GM21381 (cell line): ENCODE results near the gene NUBP2.

Source experiments
- ATAC-seq: cut with Tn5 transposase; IDR thresholded peaks from one replicate; pipeline ENCODE4 v1.9.1; 2021; ENCODE audit warnings: mild to moderate bottlenecking, moderate library complexity; ENCODE audit not compliant: unreplicated experiment

NUBP2 gene

GRCh38 chr16:1800701-1801100, 17.9 kb downstream of the NUBP2 start:
- no peak for ATAC-seq

- no peak for ATAC-seq
Observed at GRCh38 chr16:1807626-1808025, 24.9 kb downstream of the NUBP2 start.

DNA sequence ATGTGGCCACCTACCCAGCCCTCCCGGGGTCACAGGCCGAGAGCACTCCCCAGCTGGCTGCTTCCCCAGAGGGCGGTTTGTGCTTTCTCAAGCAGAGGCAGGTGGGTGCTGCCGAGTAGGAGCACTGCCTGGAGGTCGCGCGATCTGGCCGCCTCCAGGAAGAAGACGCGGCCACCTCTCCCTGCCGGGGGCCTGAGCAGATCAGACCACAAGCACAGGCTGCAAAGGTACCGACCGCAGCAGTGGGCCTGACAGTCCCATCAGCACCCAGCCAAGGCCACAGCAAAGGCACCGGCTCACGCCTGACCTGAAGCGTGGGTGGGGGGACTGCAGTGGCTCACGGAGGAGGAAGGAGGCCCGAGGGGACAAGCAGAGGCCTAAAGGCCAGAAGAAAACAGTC, 25.9 kb downstream of the NUBP2 start:
- no peak for ATAC-seq

DNA sequence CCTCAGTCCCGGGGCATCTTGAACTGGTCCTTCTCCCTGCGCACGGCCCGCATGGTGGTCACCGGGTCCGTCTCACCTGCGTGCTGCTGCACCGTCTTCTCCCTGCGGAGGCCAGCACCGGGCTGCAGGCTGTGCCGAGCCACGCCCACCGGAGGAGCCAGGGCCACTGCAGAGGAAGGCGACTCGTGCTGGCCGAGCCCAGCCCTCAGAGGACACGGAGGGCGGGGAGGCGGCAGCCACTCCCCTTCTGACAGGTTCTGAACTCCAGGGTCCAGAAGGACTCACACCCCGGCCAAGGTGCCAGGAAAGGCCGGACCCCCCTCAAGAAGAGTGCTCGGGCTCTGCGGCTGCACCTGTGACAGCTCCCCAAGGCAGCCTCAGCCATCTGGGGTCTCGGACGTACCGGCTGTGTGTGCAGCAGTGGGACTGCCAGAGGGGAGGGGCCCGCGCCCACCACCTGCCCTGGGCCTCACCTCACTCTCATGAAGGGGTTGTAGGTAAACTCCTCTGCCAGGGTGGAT, 26.6 kb downstream of the NUBP2 start:
- ATAC-seq: no peak

GRCh38 chr16:1810106-1810505, 27.3 kb downstream of the NUBP2 start:
- ATAC-seq: no peak

- no peak for ATAC-seq
Observed at GRCh38 chr16:1810536-1810935, 27.8 kb downstream of the NUBP2 start.

DNA sequence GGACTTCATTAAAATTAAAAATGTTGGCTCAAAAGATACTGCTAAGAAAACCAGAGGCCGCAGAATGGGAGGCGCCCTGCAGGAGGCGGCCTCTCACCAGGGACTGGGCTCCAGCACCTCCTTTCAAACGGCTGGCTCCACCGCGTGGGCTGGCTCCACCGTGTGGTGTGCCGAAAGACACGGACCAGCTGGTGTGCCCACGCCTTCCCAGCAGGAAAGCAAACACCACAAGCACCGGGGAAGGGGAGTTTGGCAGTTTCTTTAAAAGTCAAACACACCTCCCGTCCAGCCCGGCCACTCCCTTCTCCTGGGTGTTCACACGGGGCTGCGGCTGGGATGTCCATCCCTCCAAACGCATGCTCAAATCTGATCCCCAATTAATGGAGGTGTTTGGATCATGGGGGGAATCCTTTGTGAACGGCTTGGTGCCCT, 30.0 kb downstream of the NUBP2 start:
- ATAC-seq: no peak

GRCh38 chr16:1815461-1815860, 32.7 kb downstream of the NUBP2 start:
- ATAC-seq: no peak

DNA sequence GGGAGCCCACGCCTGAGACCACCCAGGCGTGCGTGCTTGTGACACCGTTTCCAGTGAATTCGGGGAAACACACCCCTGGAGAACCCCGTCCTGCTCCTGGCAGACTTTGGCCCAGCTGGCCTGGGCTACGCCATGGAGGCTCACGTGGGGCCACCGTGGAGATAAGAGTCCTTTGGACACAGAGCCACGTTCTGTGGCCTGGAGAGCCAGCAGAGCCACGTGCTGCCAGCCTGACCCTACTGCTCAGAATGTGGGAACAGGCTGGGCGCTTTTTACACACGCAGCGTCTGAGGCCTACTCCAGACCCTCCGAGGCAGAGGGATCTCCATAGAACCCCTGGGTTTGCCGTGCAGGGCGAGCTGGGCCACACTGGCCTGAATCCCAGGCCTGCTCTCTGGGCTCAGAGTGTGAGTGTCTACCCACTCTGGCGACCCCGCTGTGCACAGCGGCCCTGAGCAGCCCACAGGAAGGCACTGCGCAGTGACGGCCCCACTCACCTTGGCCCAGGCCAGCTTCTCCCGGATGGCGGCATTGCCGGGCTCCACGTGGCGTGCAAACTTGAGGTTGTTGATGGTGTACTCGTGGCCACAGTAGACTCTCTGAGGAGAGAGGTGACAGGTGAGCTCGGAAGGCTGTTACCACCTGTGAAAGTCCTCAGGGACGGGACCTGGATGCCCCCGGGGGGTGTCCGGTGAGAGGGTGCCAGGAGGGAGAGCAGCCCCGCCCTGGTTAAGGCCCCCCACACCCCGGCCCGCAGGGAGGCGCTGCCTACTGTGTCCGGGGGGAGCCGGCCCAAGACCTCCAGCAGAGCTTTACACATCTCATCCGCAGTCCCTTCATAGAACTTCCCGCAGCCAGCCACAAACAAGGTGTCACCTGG, 33.9 kb downstream of the NUBP2 start:
- ATAC-seq: no peak

GRCh38 chr16:1817276-1817589, 34.5 kb downstream of the NUBP2 start:
- no peak for ATAC-seq

GRCh38 chr16:1817716-1818115, 35.0 kb downstream of the NUBP2 start:
- ATAC-seq: no peak

DNA sequence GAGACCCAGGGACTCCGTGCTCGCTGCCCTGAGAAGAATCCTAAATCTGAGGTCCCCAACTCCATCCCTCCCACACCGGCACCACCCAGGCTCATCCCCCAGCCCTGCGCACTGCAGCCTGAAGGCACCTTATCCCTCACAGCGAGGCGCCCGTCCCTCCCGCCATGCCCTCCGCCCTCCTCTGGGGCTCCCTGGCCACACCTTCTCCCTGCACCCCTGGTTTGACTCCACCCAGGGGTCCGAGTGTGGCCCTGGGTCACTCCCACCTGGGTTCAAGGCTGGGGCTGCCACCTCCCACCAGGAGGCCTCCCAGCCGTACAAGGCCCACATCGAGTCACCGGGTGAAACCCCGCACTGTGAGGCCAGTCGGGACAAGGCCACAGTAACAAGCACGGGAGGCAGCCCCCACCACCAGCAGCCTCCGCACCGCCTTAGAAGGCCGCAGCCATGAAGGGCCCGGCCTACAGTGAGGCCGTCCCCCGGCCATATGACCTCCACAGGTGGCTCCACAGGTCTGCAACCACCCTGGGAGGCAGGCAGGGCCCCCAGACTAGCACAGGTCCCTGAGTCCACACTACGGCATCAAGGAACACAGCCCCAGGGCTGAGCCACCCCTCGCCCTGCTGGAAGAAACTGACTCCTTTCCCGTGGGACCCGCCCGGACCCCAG, 35.6 kb downstream of the NUBP2 start:
- no peak for ATAC-seq

- ATAC-seq: no peak
Observed at GRCh38 chr16:1818873-1819525, 36.2 kb downstream of the NUBP2 start.

DNA sequence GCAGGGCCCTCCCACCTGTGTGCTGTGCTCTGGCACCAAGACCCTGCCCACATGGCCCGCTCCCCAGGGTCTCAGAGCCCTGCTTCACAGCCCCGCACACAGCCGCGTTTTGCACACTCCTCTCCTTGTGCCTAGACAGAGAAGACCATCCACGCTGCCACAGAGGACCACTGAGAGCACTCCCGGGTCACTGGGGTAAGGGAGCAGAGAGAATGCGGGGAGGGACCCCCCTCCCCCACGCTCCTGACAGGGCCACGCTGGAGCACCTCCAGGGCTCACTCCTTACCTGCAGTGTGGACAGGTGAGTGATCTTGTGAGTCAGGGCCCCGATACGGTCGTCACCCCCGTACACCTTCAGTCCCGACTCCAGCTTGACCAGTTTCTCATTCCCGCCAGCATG, 36.9 kb downstream of the NUBP2 start:
- no peak for ATAC-seq

GRCh38 chr16:1820096-1820945, 37.6 kb downstream of the NUBP2 start:
- no peak for ATAC-seq

GRCh38 chr16:1820946-1821290, 38.2 kb downstream of the NUBP2 start:
- no peak for ATAC-seq

GRCh38 chr16:1821861-1822611, 39.3 kb downstream of the NUBP2 start:
- ATAC-seq: no peak

- no peak for ATAC-seq
Observed at GRCh38 chr16:1822801-1823200, 40.0 kb downstream of the NUBP2 start.

DNA sequence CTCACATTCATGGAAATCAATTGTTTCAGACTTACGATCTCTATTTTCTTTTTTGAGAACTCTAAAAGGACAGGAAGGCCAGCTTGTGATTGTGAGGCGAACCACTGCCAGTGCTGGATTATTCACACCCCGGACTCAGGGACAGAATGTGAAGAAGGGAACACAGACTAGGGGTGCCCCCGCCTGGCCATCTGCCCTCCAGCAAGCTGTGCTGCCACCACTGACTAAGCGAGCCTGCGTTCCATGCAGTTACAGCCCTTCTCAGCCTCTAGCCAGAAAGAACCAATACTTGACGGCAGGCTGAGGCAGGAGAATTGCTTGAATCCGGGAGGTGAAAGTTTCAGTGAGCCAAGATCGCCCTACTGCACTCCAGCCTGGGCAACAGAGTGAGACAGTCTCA, 41.1 kb downstream of the NUBP2 start:
- no peak for ATAC-seq

DNA sequence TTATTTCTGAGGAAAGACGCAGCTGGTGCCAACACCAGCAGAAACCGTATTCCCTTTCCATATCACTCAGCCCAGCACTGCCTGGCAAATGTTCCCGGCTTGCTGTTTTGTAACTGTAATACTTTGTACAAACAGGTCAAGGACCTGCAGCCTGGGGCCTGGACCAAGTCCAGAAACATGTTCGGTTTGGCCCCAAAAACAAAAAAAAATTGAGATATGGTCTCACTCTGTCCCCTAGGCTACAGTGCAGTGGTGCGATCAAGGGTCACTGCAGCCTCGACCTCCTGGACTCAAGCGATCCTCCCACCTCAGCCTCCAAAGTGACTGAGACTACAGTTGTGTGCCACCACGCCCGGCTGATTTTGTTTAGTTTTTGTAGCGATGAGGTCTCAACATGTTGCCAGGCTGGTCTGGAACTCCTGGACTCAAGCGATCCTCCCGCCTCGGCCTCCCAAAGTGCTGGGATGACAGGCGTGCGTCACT, 42.7 kb downstream of the NUBP2 start:
- no peak for ATAC-seq
